Sigmoid colon (tissue), 7 donors: ENCODE measurements around the gene ANKEF1. TPM values are rescaled to one million over a fixed set of nuclear protein-coding genes. Genes with fewer than 3 reads are reported as not detected.

Experiments
- DNase-seq: peaks from one replicate; pipeline ENCODE4 v3.0.0-alpha.2; 2019
- H3K27ac ChIP-seq, 4 donors: fragments of 200-600 bp; sonication (generic); one replicate each; pipeline ENCODE4 v1.5.1; 2016 to 2019; ENCODE audit warnings: mild to moderate bottlenecking in 1 of 4
- H3K27me3 ChIP-seq, 3 donors: fragments of 200-600 bp; sonication (generic); one replicate each; pipeline ENCODE4 v1.5.1; 2019; ENCODE audit warnings: mild to moderate bottlenecking in 1 of 3
- H3K36me3 ChIP-seq, 4 donors: fragments of 200-600 bp; sonication (generic); one replicate each; pipeline ENCODE4 v1.5.1; 2016 to 2019
- H3K4me1 ChIP-seq, 4 donors: fragments of 200-600 bp; sonication (generic); one replicate each; pipeline ENCODE4 v1.5.1; 2017 to 2019
- H3K4me3 ChIP-seq, 4 donors: fragments of 200-600 bp; sonication (generic); one replicate each; pipeline ENCODE4 v1.5.1; 2017 to 2019; ENCODE audit warnings: mild to moderate bottlenecking in 2 of 4, moderate library complexity in 1 of 4
- H3K9me3 ChIP-seq, 4 donors: fragments of 200-600 bp in 3 of 4; sonication (generic) in 3 of 4; one replicate each; pipeline versions ENCODE4 v1.5.1 to v1.6.1; 2013 to 2019
- CTCF ChIP-seq, 4 experiments: fragments of 450-650 bp in 3 of 4; fragments of 200-600 bp in 1 of 4; IDR thresholded peaks; one replicate each; pipeline ENCODE4 v1.5.1; 2016 to 2019; ENCODE audit warnings: antibody characterized with exemption in 4 of 4, mild to moderate bottlenecking in 3 of 4, moderate library complexity in 2 of 4
- EP300 ChIP-seq, 4 donors: sonication (generic); formaldehyde crosslinking; IDR thresholded peaks; one replicate each; pipeline ENCODE4 v1.6.1; 2017; ENCODE audit warnings: antibody characterized with exemption in 4 of 4
- POLR2A ChIP-seq, 2 donors: fragments of 450-650 bp; IDR thresholded peaks; one replicate each; pipeline ENCODE4 v1.6.1; 2016; ENCODE audit warnings: antibody characterized with exemption in 2 of 2, mild to moderate bottlenecking in 2 of 2, moderate library complexity in 2 of 2
- POLR2AphosphoS5 ChIP-seq, 4 donors: sonication (generic); formaldehyde crosslinking; IDR thresholded peaks; one replicate each; pipeline ENCODE4 v1.6.1; 2017; ENCODE audit warnings: antibody characterized with exemption in 4 of 4
- WGBS, 2 donors: extraction: QIAGEN DNeasy Blood & Tissue Kit; methylation state at CpG; one replicate each; pipeline ENCODE4 v1.1.7; 2013; 5-methylcytosine and 5-hydroxymethylcytosine counted together
- intact Hi-C: fragments of 100-400 bp; cut with DNase I; formaldehyde crosslinking; loops from one replicate; pipeline ENCODE4 v1.15.1; 2023
- polyA plus RNA-seq, 3 donors: library from polyadenylated mRNA; stranded (reverse); fragments of 200-250 nt; gene quantifications; one replicate each; pipeline ENCODE4 v1.2.3, GENCODE V29; 2013
- total RNA-seq, 4 donors: library from RNA; depleted of rRNA; stranded (reverse); fragments of >200 nt; gene quantifications; one replicate each; pipeline ENCODE4 v1.1.0, GENCODE V29; 2016
- donor health status: healthy with polysubstance abuse.
- donor health status: Bipolar disorder and iron deficiency.
- donor health status: healthy.

ANKEF1 gene
- total and polyA plus RNA-seq, 7 donors = 0.16 to 2.4 (median 1.1) TPM

- H3K27me3 ChIP-seq = no peaks in the 10 kb centered on the region
- H3K36me3 ChIP-seq = no peaks in the 10 kb centered on the region
- intact Hi-C loops = no loop called here
- H3K4me3 ChIP-seq = no peak overlapping the region
- H3K27ac ChIP-seq = no peak overlapping the region
- no peak for TF ChIP-seq POLR2AphosphoS5 (IDR thresholded peaks at IDR 0.05)
- no peak for TF ChIP-seq CTCF (IDR thresholded peaks at IDR 0.05)
- TF ChIP-seq POLR2A (IDR thresholded peaks at IDR 0.05) = no peak
- no peak for TF ChIP-seq EP300 (IDR thresholded peaks at IDR 0.05)
- H3K4me1 ChIP-seq = peaks cover 0 to 5% (median 0%) of the 10 kb centered on the region in 4 donors
- 86 to 89% methylated on average over 4 of the region's 4 CpGs for WGBS, 2 donors
- no peak for DNase-seq
- H3K9me3 ChIP-seq = no peaks in the 10 kb centered on the region
Measured at GRCh38 chr20:9993137-9993536, 41.6 kb upstream of the ANKEF1 start.

- Histone ChIP-seq H3K4me3 (no peak overlapping the region), H3K27me3 (no peaks in the 10 kb centered on the region), H3K4me1 (peaks cover 0 to 5% (median 0%) of the 10 kb centered on the region in 4 donors), H3K36me3 (no peaks in the 10 kb centered on the region), H3K9me3 (no peaks in the 10 kb centered on the region), H3K27ac (no peak overlapping the region)
- intact Hi-C loops = no loop called here
- TF ChIP-seq POLR2A (IDR thresholded peaks at IDR 0.05) = no peak
- TF ChIP-seq POLR2AphosphoS5 (IDR thresholded peaks at IDR 0.05) = no peak
- no peak for TF ChIP-seq CTCF (IDR thresholded peaks at IDR 0.05)
- TF ChIP-seq EP300 (IDR thresholded peaks at IDR 0.05) = no peak
- DNase-seq = no peak
Measured at GRCh38 chr20:9994676-9995075, 40.1 kb upstream of the ANKEF1 start.

GRCh38 chr20:9995510-9996272 is 39.1 kb upstream of the ANKEF1 start:
- Histone ChIP-seq H3K36me3 (no peaks in the 10 kb centered on the region), H3K4me1 (peaks cover 0 to 5% (median 0%) of the 10 kb centered on the region in 4 donors), H3K27me3 (no peaks in the 10 kb centered on the region), H3K9me3 (no peaks in the 10 kb centered on the region), H3K4me3 (no peak overlapping the region), H3K27ac (no peak overlapping the region)
- intact Hi-C loops = no loop called here
- TF ChIP-seq EP300 (IDR thresholded peaks at IDR 0.05) = no peak
- no peak for TF ChIP-seq CTCF (IDR thresholded peaks at IDR 0.05)
- TF ChIP-seq POLR2AphosphoS5 (IDR thresholded peaks at IDR 0.05) = no peak
- no peak for TF ChIP-seq POLR2A (IDR thresholded peaks at IDR 0.05)
- no peak for DNase-seq
- WGBS, 2 donors = 86 to 87% methylated on average over 3 of the region's 3 CpGs

GRCh38 chr20:9996944-9997343 is 37.8 kb upstream of the ANKEF1 start:
- no peak for DNase-seq
- Histone ChIP-seq H3K9me3 (no peaks in the 10 kb centered on the region), H3K4me1 (peaks cover 0 to 5% (median 0%) of the 10 kb centered on the region in 4 donors), H3K27me3 (no peaks in the 10 kb centered on the region), H3K36me3 (no peaks in the 10 kb centered on the region), H3K4me3 (no peak overlapping the region), H3K27ac (no peak overlapping the region)
- TF ChIP-seq EP300 (IDR thresholded peaks at IDR 0.05) (no peak), CTCF (IDR thresholded peaks at IDR 0.05) (no peak), POLR2A (IDR thresholded peaks at IDR 0.05) (no peak), POLR2AphosphoS5 (IDR thresholded peaks at IDR 0.05) (no peak)
- intact Hi-C loops = no loop called here
- 97 to 98% methylated on average over 1 of the region's 1 CpG for WGBS, 2 donors

- intact Hi-C loops = no loop called here
- Histone ChIP-seq H3K27me3 (no peaks in the 10 kb centered on the region), H3K36me3 (no peaks in the 10 kb centered on the region), H3K4me3 (no peak overlapping the region), H3K4me1 (peaks cover 0 to 5% (median 0%) of the 10 kb centered on the region in 4 donors), H3K9me3 (no peaks in the 10 kb centered on the region), H3K27ac (no peak overlapping the region)
- no peak for TF ChIP-seq CTCF (IDR thresholded peaks at IDR 0.05)
- TF ChIP-seq POLR2AphosphoS5 (IDR thresholded peaks at IDR 0.05) = no peak
- no peak for TF ChIP-seq EP300 (IDR thresholded peaks at IDR 0.05)
- no peak for TF ChIP-seq POLR2A (IDR thresholded peaks at IDR 0.05)
- 63 to 85% methylated on average over 1 of the region's 1 CpG for WGBS, 2 donors
- no peak for DNase-seq
Measured at GRCh38 chr20:9999645-10000044, 35.1 kb upstream of the ANKEF1 start.
